Left ventricle myocardium inferior (tissue), 1 donor: ENCODE results near the gene NOS1AP. TPM values are rescaled to one million over a fixed set of nuclear protein-coding genes. Genes with fewer than 3 reads are reported as not detected.

Experiments
- DNase-seq: peaks from one replicate; pipeline ENCODE4 v3.0.0-alpha.2; 2020
- H3K27ac ChIP-seq: fragments of 200-600 bp; replicated peaks from 2 replicates; pipeline ENCODE4 v1.8.0; 2021
- H3K27me3 ChIP-seq: fragments of 200-600 bp; 2 replicates; pipeline ENCODE4 v1.8.0; 2021; ENCODE audit warnings: low read depth
- H3K36me3 ChIP-seq: fragments of 200-600 bp; 2 replicates; pipeline ENCODE4 v1.8.0; 2021
- H3K4me1 ChIP-seq: fragments of 200-600 bp; 2 replicates; pipeline ENCODE4 v1.8.0; 2021
- H3K4me3 ChIP-seq: fragments of 200-600 bp; 2 replicates; pipeline ENCODE4 v1.8.0; 2021; ENCODE audit warnings: mild to moderate bottlenecking, moderate library complexity
- H3K9me3 ChIP-seq: fragments of 200-600 bp; replicated peaks from 2 replicates; pipeline ENCODE4 v1.8.0; 2021
- intact Hi-C: fragments of 100-400 bp; cut with micrococcal nuclease; formaldehyde crosslinking; loops from one replicate; pipeline ENCODE4 v1.11.0; 2022
- total RNA-seq: library from RNA; stranded (reverse); fragmentation: NEBNext Ultra II Directional; extraction: Animal tissue kit (Norgen Biotek cat#: 25700); gene quantifications from one replicate; pipeline ENCODE4 v1.2.1, GENCODE V29; 2021
- TF ChIP-seq, protein P1 (sequence below): fragments of 200-600 bp; IDR thresholded peaks from 2 replicates; pipeline ENCODE4 v1.8.0; 2021; ENCODE audit warnings: antibody characterized with exemption, mild to moderate bottlenecking, borderline replicate concordance
- donor health status: DM: no; HTN: yes; CAD: no; lungs with severe emphysema.

Gene NOS1AP
- total RNA-seq, 1 donor from 2014 or later = 6.2 TPM

- Histone ChIP-seq H3K36me3 (no peaks in the 10 kb centered on the region), H3K27ac (no peak overlapping the region), H3K4me1 (peaks cover 42% of the 10 kb centered on the region), H3K4me3 (no peak overlapping the region), H3K9me3 (no peaks in the 10 kb centered on the region), H3K27me3 (no peaks in the 10 kb centered on the region)
- intact Hi-C loops = no loop called here
- TF ChIP-seq, protein P1, sequence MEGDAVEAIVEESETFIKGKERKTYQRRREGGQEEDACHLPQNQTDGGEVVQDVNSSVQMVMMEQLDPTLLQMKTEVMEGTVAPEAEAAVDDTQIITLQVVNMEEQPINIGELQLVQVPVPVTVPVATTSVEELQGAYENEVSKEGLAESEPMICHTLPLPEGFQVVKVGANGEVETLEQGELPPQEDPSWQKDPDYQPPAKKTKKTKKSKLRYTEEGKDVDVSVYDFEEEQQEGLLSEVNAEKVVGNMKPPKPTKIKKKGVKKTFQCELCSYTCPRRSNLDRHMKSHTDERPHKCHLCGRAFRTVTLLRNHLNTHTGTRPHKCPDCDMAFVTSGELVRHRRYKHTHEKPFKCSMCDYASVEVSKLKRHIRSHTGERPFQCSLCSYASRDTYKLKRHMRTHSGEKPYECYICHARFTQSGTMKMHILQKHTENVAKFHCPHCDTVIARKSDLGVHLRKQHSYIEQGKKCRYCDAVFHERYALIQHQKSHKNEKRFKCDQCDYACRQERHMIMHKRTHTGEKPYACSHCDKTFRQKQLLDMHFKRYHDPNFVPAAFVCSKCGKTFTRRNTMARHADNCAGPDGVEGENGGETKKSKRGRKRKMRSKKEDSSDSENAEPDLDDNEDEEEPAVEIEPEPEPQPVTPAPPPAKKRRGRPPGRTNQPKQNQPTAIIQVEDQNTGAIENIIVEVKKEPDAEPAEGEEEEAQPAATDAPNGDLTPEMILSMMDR = no peak
- DNase-seq = no peak
These were observed 148.2 kb downstream of the NOS1AP start for GRCh38 chr1:162217706-162218105.

DNA sequence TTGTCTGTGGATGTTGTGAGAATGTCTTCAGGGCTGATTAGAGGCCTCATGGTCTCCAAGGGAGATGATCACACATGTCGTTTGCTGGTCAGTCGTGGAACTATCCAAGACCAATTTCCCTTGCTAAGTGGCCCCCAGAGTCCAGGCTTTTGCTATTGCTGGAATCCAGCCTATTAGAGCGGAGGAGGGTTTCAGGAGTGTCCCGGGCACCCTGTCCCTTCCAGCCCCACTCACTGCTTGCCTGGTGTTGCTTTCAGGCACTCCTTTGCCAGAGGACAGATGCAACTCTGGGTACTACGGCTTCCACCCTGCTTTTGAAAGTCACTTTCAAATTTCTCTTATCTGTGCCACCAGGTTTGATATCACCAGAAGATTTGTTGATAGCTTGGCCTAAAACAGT, 149.1 kb downstream of the NOS1AP start:
- no peaks in the 10 kb centered on the region for H3K27me3 ChIP-seq
- TF ChIP-seq, protein P1 = no peak

GRCh38 chr1:162218975-162219374, 149.5 kb downstream of the NOS1AP start:
- intact Hi-C loops = no loop called here

More for the DNA sequence above, 149.1 kb downstream of the NOS1AP start:
- Histone ChIP-seq H3K27ac (no peak overlapping the region), H3K4me1 (peaks cover 34% of the 10 kb centered on the region), H3K9me3 (no peaks in the 10 kb centered on the region), H3K36me3 (no peaks in the 10 kb centered on the region), H3K4me3 (no peak overlapping the region)
- intact Hi-C loops = no loop called here
- DNase-seq = no peak

GRCh38 chr1:162219461-162219860, 150.0 kb downstream of the NOS1AP start:
- H3K4me3 ChIP-seq = no peak overlapping the region
- intact Hi-C loops = no loop called here
- no peaks in the 10 kb centered on the region for H3K9me3 ChIP-seq
- H3K4me1 ChIP-seq = peaks cover 26% of the 10 kb centered on the region
- no peaks in the 10 kb centered on the region for H3K36me3 ChIP-seq
- TF ChIP-seq, protein P1 = no peak
- H3K27me3 ChIP-seq = no peaks in the 10 kb centered on the region
- DNase-seq = no peak
- no peak overlapping the region for H3K27ac ChIP-seq

More at GRCh38 chr1:162218975-162219374, 149.5 kb downstream of the NOS1AP start:
- H3K9me3 ChIP-seq = no peaks in the 10 kb centered on the region
- H3K4me3 ChIP-seq = no peak overlapping the region
- H3K27me3 ChIP-seq = no peaks in the 10 kb centered on the region
- H3K4me1 ChIP-seq = peaks cover 31% of the 10 kb centered on the region
- H3K27ac ChIP-seq = no peak overlapping the region
- H3K36me3 ChIP-seq = no peaks in the 10 kb centered on the region
- DNase-seq = no peak
- TF ChIP-seq, protein P1 = no peak

DNA sequence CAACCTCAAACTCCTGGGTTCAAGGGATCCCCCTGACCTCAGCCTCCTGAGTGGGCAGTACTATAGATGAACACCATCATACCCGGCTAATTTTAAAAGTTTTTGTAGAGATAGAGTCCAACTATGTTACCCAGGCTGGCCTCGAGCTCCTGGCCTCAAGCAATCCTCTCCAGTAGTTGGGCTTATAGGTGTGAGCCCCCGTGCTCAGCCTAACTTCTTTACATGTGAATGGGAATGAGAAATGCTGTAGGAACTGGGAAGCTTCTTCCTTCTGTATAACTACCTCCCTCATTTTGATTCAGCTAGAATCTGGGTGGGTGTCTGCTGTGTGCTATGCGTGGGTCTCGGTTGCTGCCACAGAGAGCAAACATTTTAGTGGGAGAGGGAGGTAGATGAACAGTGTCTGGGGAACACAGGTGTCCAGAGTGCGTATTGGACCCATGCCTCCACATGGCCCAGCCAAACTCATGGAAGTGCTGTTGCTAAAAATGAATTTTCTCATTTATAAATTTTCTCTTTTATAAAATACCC, 150.6 kb downstream of the NOS1AP start:
- Histone ChIP-seq H3K36me3 (no peaks in the 10 kb centered on the region), H3K9me3 (no peaks in the 10 kb centered on the region), H3K27ac (no peak overlapping the region), H3K4me3 (no peak overlapping the region), H3K4me1 (peaks cover 26% of the 10 kb centered on the region), H3K27me3 (no peaks in the 10 kb centered on the region)
- no peak for DNase-seq
- TF ChIP-seq, protein P1 = no peak
- intact Hi-C loops = no loop called here
